ENCODE results near the gene MAMDC4.

DNA sequence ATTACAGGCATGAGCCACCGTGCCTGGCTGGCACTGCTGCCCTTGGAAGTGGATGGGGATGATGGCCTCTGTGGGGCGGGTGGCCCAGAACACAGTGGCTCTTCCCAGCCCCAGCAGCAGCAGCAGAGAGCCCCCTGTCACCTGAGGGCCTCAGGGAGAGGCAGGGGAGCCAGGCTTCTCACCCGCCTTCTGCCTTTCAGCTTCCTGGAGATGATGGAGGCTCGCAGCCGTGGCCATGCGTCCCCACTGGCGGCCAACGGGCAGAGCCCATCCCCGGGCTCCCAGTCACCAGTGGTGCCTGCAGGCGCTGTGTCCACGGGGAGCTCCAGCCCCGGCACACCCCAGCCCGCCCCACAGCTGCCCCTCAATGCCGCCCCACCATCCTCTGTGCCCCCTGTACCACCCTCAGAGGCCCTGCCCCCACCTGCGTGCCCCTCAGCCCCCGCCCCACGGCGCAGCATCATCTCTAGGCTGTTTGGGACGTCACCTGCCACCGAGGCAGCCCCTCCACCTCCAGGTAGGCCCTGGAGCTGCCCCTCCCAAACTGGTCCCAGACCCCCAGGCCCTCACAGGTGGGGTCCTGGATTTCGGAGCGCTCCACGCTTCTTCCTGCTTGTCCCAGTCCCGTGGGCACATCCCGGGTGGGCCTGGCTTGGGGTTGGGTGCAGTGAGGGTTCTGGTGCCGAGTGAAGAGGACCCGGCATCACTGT, 14.8 kb upstream of the MAMDC4 start:
- TF ChIP-seq, protein P1, sequence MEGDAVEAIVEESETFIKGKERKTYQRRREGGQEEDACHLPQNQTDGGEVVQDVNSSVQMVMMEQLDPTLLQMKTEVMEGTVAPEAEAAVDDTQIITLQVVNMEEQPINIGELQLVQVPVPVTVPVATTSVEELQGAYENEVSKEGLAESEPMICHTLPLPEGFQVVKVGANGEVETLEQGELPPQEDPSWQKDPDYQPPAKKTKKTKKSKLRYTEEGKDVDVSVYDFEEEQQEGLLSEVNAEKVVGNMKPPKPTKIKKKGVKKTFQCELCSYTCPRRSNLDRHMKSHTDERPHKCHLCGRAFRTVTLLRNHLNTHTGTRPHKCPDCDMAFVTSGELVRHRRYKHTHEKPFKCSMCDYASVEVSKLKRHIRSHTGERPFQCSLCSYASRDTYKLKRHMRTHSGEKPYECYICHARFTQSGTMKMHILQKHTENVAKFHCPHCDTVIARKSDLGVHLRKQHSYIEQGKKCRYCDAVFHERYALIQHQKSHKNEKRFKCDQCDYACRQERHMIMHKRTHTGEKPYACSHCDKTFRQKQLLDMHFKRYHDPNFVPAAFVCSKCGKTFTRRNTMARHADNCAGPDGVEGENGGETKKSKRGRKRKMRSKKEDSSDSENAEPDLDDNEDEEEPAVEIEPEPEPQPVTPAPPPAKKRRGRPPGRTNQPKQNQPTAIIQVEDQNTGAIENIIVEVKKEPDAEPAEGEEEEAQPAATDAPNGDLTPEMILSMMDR (IDR thresholded peaks at IDR 0.05; ENCODE audit: control extremely low read depth in 1 of 3, insufficient read depth in 1 of 3, low read depth in 1 of 3, low read length in 3 of 3): no peak
- TF ChIP-seq EP300 (IDR thresholded peaks at IDR 0.05; ENCODE audit: borderline replicate concordance in 1 of 2, low read depth in 2 of 2, low read length in 2 of 2): no peak
- no peak; the same call in 1 of the 2 replicates for TF ChIP-seq POLR2AphosphoS5 (IDR thresholded peaks at IDR 0.05; ENCODE audit: low read depth, low read length)
- no peak for TF ChIP-seq JUND (IDR thresholded peaks at IDR 0.05; ENCODE audit: low read length)
- TF ChIP-seq SIRT6 (IDR thresholded peaks at IDR 0.05; ENCODE audit: low read length): no peak
- TF ChIP-seq RAD21 (IDR thresholded peaks at IDR 0.05 in 1 of 2, conservative IDR thresholded peaks at IDR 0.05 in 1 of 2; ENCODE audit: low read depth in 2 of 2, low read length in 2 of 2): no peak
- no peak for TF ChIP-seq EGR1 (IDR thresholded peaks at IDR 0.05; ENCODE audit: borderline replicate concordance, low read depth, low read length)
- TF ChIP-seq, protein P2, sequence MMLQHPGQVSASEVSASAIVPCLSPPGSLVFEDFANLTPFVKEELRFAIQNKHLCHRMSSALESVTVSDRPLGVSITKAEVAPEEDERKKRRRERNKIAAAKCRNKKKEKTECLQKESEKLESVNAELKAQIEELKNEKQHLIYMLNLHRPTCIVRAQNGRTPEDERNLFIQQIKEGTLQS (IDR thresholded peaks at IDR 0.05; ENCODE audit: insufficient read depth, low read depth, low read length): no peak
- TF ChIP-seq HDAC2 (IDR thresholded peaks at IDR 0.05; ENCODE audit: borderline replicate concordance in 1 of 2, low read depth in 2 of 2, low read length in 2 of 2): no peak
- no peak for TF ChIP-seq TCF12 (IDR thresholded peaks at IDR 0.05; ENCODE audit: low read depth, low read length)
- no peak for TF ChIP-seq SIX5 (IDR thresholded peaks at IDR 0.05; ENCODE audit: low read depth, low read length)
- no peak for TF ChIP-seq POLR2A (IDR thresholded peaks at IDR 0.05; ENCODE audit: control extremely low read depth in 1 of 2, low read depth in 2 of 2, low read length in 2 of 2)

Measured in H1 (cell line).